HL-60 (cell line): ENCODE results near the gene KIAA1671.

Source experiments
- DNase-seq, 2 experiments: peaks; one replicate each; pipeline ENCODE4 v3.0.0-alpha.2; 2010 to 2020; ENCODE audit warnings: low read depth in 1 of 2, low spot score in 1 of 2
- H3K27ac ChIP-seq: fragments of 250-450 bp; sonication (Bioruptor Pico); replicated peaks from 2 replicates; pipeline ENCODE4 v1.5.1; 2020; ENCODE audit warnings: mild to moderate bottlenecking, moderate library complexity
- H3K27me3 ChIP-seq: fragments of 250-450 bp; sonication (Bioruptor Pico); 2 replicates; pipeline ENCODE4 v1.5.1; 2021; ENCODE audit warnings: mild to moderate bottlenecking, moderate library complexity; ENCODE audit not compliant: insufficient read depth, poor library complexity, severe bottlenecking
- H3K4me3 ChIP-seq: replicated peaks from 2 replicates; pipeline ENCODE4 v1.5.1; 2011; ENCODE audit warnings: mild to moderate bottlenecking, control low read depth, low read length; ENCODE audit not compliant: insufficient read depth
- CTCF ChIP-seq: IDR thresholded peaks from one replicate; pipeline ENCODE4 v1.5.1; 2011; ENCODE audit warnings: low read length, control low read depth, inconsistent platforms; ENCODE audit not compliant: insufficient read depth
- GABPA ChIP-seq: IDR thresholded peaks from 2 replicates; pipeline ENCODE4 v1.6.1; 2012; ENCODE audit warnings: low read depth
- POLR2AphosphoS5 ChIP-seq: IDR thresholded peaks from 2 replicates; pipeline ENCODE4 v1.6.1; 2012; ENCODE audit warnings: low read depth
- REST ChIP-seq: IDR thresholded peaks from 2 replicates; pipeline ENCODE4 v1.6.1; 2012; ENCODE audit warnings: low read depth; ENCODE audit not compliant: insufficient replicate concordance
- SPI1 ChIP-seq: IDR thresholded peaks from 2 replicates; pipeline ENCODE4 v1.6.1; 2012; ENCODE audit warnings: low read depth, mild to moderate bottlenecking, borderline replicate concordance

Gene KIAA1671

GRCh38 chr22:25104367-25104766 lies 151.9 kb downstream of the KIAA1671 start:
- no peak for DNase-seq
- TF ChIP-seq POLR2AphosphoS5 = no peak
- no peak for TF ChIP-seq REST
- no peak for TF ChIP-seq SPI1
- no peak for TF ChIP-seq CTCF
- TF ChIP-seq GABPA = no peak
- Histone ChIP-seq H3K4me3 (no peak overlapping the region), H3K27ac (no peak overlapping the region), H3K27me3 (no peaks in the 10 kb centered on the region)

DNA sequence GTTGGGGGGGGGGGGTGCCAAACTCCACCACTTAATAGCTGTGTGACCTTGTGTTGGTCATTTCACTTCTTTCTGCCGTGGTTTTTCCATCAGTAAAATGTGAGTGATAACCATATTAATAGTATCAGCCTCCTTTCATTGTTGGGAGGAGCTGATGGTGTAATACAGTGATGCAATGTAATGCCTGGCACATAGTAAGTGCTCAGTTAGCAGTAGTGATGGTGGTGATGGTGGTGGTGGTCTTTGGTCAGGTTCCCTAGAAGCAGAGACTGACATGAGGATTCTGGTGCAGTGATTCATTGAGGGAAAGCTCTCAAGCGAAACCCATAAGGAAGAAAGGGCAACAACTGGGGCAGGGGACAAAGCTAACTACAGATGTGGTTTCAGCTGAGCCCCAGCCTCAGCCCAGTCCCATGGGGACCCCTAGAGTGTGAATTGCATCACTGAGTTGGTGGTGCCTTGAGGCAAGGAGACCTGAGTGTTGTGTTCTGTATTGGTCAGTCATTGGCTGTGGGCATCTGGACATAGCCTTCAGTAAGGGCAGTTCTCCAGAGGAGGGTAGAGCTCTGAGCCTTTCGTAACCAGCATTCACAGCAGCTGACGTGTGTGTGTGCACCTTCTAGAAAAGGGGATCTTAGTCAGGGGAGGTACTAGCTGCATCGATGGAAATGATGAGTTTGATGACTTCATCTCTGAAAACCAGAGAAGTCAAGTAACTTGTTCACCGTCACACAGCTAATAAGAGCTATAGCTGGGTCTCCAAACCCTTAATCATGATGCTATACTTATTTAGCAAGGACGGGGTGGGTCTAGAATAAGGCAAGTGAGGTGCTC lies 153.5 kb downstream of the KIAA1671 start:
- no peak overlapping the region for H3K4me3 ChIP-seq
- DNase-seq = no peak
- peaks cover under 1% of the 10 kb centered on the region for H3K27me3 ChIP-seq
- no peak for TF ChIP-seq CTCF
- TF ChIP-seq REST = no peak
- TF ChIP-seq SPI1 = no peak
- TF ChIP-seq GABPA = no peak
- no peak for TF ChIP-seq POLR2AphosphoS5
- no peak overlapping the region for H3K27ac ChIP-seq

DNA sequence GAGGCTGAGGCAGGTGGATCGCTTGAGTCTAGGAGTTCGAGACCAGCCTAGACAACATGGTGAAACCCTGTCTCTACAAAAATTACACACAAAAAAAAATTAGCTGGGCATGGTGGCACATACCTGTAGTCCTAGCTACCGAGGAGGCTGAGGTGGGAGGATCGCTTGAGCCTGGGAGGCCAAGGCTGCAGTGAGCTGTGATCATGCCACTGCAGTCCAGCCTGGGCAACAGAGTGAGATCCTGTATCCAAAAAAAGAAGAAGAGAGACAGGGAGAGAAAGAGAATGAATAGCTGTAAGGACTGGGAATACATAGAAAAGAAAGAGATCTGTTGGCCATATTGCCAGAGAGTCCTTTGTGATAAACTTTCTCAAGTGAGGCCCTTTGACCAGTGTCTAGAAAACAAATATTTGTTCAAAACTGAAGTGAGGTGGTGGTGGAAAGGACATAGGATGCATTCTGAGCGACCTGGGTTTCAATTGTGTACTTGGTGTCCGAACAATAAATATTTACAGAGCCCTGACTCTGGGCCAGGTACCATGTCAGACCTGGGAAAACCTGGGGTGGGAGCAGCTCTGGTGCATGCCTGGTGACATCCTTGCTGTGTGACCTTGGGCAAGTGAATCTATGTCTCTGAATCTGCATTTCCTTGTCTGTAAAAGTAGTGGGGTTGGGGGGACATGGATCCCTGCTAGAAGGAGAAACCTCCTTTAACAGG lies 157.5 kb downstream of the KIAA1671 start:
- H3K4me3 ChIP-seq = no peak overlapping the region
- peaks cover 18% of the 10 kb centered on the region for H3K27me3 ChIP-seq
- no peak overlapping the region for H3K27ac ChIP-seq
- no peak for DNase-seq
- TF ChIP-seq CTCF (no peak), SPI1 (no peak), GABPA (no peak), POLR2AphosphoS5 (no peak), REST (no peak)
